GM12874 (cell line): Measurements from ENCODE around the gene TMTC1.

ENCODE experiments used
- CTCF ChIP-seq: IDR thresholded peaks from 2 replicates; pipeline ENCODE4 v1.5.1; 2011; ENCODE audit warnings: low read depth, mild to moderate bottlenecking, control low read depth, low read length, moderate library complexity; ENCODE audit not compliant: insufficient read depth

Gene TMTC1

DNA sequence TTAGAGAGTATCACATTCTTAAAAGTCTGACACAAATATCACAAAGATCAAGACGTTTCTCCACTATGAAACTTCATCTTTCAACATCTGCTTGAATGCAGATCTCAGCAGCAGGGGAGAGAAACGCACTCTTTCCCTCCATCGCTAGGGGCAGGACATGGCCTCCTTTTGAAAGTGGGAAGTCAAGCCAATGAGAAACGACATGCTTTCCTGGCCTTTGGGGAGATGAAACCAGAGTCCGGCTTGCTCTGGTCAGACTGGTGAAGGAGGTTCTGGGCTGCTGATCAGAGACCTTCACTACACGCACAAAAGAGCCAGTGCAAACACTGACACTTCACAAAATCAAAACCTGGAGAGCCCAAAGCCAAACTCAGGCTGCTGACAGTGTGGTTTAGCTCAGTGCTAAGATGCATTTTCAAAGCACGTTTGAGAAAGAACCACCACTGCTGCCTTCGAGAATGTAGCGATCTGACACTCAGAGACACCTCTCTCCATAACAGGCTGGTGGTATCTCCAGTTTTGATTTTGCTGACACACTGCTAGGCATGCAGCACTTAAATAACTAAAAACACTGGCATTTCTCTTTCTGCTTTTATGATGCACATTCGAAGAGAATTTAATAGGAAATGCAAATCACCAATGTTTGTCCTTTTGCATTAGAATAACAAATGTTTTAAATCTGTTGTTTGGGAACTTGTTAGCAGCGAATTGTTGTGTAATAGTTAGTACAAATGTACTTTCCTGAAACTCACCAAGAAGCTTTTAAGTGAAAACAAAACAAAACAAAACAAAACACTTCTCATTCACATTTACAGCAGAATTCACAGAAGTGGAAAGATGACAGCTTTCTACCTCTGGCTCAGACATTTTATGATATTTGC, 192.4 kb downstream of the TMTC1 start:
- TF ChIP-seq CTCF = 0 out of 2 replicates have a peak, but pooled peaks have one; percentile 16

DNA sequence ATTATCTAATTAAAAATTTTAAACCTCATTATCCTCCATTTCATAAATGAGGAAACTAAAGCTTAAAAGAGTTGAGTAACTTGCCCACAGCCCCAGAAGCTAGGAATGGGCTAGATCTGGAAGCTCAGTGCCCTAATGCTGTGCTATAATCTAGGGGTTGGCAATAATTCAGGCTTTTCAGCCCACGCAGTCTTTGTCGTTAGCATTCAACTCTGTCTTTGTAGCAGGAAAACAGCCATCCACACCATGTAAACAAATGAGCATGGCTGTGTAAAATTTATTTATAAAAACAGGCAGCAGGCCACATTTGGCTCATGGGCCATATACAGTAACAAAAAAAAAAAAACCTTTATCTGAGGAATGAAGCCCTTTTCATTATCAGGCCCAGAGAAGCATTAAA, 193.9 kb downstream of the TMTC1 start:
- TF ChIP-seq CTCF = no peak

- TF ChIP-seq CTCF = no peak
Measured at GRCh38 chr12:29589286-29589820, 194.4 kb downstream of the TMTC1 start.

DNA sequence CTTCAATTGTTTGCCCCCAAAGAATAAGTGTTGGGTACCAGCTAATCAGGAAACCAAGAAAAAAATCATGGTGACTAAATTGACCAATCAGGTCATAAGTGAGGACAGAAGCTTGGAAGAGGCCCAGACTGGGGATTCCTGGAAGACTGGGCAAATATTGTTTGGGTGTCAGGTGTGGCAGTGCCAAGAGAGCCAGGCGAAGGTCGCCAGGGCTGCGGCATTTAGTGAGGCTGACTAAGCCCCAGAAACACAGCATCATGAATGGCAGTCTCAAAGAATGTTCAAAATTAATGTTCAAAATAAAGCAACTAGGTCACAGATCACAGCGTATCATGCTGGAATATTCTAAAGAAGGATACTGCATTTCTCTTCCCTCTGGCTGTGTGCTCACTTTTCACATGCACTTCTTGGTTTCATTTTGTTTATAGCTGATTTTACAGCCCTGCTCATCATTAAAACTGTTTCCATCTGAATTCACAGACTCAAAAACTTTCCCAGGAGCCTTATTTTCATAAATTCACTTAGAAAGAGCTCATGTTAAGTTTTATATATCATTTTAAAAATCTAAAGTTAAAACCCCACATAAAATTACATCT, 201.0 kb downstream of the TMTC1 start:
- no peak for TF ChIP-seq CTCF

- no peak for TF ChIP-seq CTCF
Measured at GRCh38 chr12:29582146-29582545, 201.6 kb downstream of the TMTC1 start.

DNA sequence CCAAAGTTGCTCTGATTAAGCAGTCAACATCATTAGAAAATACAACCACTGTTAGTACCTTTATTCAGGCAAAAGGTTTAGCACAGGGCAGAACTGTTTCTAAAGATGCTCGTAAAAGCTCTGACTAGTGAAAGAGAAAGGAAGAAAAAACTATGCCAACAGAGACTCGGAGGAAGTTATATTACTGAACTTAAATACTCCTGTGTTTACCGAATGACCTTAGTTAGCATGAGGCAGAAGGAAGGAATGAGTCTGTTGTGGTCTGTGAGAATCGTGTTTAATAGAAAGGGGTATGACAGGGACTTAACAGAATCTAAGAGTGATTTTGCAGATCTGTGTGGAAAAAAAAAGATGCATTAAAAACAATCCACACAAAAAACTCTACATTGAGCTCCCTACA, 202.1 kb downstream of the TMTC1 start:
- TF ChIP-seq CTCF = no peak

DNA sequence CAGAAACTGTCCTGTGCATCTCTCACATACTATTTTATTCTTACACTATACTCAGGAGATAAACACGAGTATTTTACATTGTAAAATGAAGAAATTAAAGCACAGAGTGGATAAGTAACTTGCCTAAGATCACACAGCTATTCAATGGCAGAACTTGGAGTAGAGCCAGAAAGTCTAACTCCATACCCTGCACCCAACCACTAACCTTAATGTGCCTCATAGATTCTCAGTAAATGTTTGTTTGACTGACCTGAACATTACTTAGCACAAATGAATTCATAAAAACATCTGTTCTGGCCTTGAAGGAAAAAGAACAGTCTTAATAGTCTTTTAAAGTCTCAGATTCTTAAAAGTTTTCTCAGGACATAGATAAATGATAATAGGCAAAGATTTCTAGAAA, 202.8 kb downstream of the TMTC1 start:
- TF ChIP-seq CTCF = no peak
